Endothelial cell of umbilical vein (primary cell): Measurements from ENCODE around the gene SDSL.

Source experiments
- EZH2 ChIP-seq: IDR thresholded peaks from 2 replicates; pipeline ENCODE4 v1.6.1; 2012; ENCODE audit warnings: borderline replicate concordance, low read depth, mild to moderate bottlenecking, moderate library complexity, low read length, inconsistent platforms; ENCODE audit not compliant: severe bottlenecking
- FOS ChIP-seq: IDR thresholded peaks from 2 replicates; pipeline ENCODE4 v1.6.1; 2011; ENCODE audit warnings: mild to moderate bottlenecking, low read length, moderate library complexity, borderline replicate concordance; ENCODE audit not compliant: insufficient read depth
- POLR2A ChIP-seq: IDR thresholded peaks from 2 replicates; pipeline ENCODE4 v1.6.1; 2012; ENCODE audit warnings: low read depth, mild to moderate bottlenecking, control low read depth, low read length
- TF ChIP-seq, protein P1 (sequence below): IDR thresholded peaks from 2 replicates; pipeline ENCODE4 v1.6.1; 2011; ENCODE audit not compliant: insufficient read depth, insufficient read length
- TF ChIP-seq, protein P2 (sequence below), 2 donors: IDR thresholded peaks; 1 replicate in 1 of 2; 2 replicates in 1 of 2; pipeline ENCODE4 v1.5.1; 2011; ENCODE audit warnings: low read length in 2 of 2, mild to moderate bottlenecking in 2 of 2, moderate library complexity in 2 of 2, control low read depth in 1 of 2, inconsistent platforms in 1 of 2, low read depth in 1 of 2; ENCODE audit not compliant: insufficient read depth in 1 of 2; ENCODE audit errors: extremely low read depth in 1 of 2

- TF ChIP-seq, protein P1, sequence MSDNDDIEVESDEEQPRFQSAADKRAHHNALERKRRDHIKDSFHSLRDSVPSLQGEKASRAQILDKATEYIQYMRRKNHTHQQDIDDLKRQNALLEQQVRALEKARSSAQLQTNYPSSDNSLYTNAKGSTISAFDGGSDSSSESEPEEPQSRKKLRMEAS, result no peak
- TF ChIP-seq, protein P2, sequence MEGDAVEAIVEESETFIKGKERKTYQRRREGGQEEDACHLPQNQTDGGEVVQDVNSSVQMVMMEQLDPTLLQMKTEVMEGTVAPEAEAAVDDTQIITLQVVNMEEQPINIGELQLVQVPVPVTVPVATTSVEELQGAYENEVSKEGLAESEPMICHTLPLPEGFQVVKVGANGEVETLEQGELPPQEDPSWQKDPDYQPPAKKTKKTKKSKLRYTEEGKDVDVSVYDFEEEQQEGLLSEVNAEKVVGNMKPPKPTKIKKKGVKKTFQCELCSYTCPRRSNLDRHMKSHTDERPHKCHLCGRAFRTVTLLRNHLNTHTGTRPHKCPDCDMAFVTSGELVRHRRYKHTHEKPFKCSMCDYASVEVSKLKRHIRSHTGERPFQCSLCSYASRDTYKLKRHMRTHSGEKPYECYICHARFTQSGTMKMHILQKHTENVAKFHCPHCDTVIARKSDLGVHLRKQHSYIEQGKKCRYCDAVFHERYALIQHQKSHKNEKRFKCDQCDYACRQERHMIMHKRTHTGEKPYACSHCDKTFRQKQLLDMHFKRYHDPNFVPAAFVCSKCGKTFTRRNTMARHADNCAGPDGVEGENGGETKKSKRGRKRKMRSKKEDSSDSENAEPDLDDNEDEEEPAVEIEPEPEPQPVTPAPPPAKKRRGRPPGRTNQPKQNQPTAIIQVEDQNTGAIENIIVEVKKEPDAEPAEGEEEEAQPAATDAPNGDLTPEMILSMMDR (IDR thresholded peaks at IDR 0.05; ENCODE audit: extremely low read depth in 1 of 2, insufficient read depth in 1 of 2, low read depth in 1 of 2, low read length in 2 of 2), result no peak
- TF ChIP-seq POLR2A (no peak), FOS (no peak), EZH2 (peak; percentile 73)
Measured at GRCh38 chr12:113464852-113465719, 42.9 kb downstream of the SDSL start.
